NCI-H2029 treated with DMSO at 0.1 percent for 48 hours (cell line): ENCODE measurements around the gene TP73.

Experiments
- DNase-seq: peaks from one replicate; lab custom pipeline; 2025; lab: John Stamatoyannopoulos, UW

The TP73 gene

DNA sequence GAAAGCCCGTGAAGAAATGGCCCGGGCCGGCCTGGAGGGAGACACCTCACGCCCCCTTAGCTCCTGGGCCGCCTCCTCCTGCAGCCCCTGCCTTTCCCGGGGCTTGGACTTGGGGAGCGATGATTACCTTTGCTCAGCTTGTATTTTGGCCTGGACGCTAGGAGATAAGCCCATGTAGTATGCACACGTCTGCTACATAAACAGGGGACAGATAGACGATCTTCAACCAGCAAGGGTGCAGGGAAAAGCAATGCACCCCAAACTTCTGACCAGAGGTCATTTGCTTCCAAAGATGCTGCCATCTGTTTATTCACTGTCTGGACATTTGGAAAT lies 936 bp downstream of the TP73 start:
- DNase-seq = no peak

DNA sequence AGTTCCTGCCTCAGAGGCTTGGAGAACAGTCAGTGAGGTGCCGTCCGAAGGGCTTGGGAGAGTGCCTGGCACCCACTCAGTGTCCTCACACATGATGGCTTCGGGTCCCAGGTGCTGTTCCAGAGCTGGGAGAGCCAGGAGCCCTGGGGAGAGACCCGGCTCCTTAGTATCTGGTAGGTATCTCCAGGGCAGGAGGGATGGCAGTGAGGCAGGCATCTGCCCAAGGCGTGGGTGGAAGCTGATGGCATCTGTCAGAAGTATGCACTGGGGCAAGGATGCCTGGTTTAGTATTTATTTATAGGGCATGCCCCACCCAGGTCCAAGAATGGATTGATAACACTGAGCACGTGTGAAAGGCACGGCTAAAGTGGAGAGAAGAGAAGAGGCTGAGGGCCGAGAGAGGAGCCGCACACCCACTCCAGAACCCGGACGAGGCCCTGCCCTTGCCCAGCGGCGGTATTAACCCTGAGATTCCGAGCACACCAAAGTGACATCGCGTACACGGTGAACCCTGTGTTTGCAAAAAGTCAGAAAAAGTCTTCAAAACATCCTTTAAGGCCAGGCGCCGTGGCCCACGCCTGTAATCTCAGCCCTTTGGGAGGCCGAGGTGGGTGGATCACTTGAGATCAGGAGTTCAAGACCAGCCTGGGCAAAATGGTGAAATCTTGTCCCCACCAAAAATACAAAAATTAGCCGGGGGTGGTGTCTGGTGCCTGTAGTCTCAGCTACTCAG lies 2.4 kb downstream of the TP73 start:
- DNase-seq = no peak

DNA sequence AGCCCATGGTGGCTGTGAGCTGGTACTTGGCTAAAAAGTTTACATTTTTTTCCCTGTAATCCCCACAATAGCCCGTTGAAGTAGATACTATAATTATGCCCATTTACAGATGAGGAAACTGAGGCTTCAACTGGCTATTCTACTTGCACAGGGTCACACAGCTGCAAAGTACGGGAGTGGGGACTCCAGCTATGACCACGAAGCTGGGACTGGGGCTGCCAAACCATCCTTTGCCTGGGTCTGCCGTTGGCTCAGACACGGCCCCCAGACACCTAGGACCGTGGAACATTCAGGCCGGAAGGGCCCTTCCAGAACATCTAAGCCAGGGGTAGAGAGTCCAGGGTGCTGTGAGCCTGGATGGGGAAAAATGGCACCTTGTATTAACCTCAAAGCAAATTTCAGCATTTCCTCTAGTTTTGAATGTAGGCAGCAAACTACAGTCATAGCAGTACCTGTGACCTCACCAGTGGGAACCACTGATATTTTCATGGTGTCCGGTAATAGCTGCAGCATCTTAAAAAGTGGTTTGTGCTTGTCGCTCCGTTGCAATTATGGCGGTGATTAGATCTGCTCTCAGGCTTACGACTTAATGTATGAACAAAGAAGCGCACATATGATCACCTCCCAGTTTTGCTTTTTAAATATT lies 4.3 kb downstream of the TP73 start:
- DNase-seq = no peak

DNA sequence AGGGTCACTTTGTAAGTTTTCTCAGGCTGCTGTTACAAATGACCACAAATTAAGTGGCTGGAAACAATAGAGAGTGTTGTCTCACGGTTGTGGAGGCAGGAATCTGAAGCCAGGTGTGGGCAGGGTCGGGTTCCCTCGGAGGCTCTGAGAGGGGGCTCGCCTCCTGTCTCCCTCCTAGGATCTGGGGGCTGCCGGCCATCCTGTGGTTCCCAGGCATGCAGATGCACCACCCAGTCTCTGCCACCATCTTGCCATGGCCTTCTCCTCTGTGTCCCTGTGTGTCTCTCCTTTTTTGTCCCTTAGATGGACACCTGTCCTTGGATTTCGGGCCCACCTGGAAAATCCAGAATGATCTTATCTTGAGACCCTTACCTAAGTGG lies 4.8 kb downstream of the TP73 start:
- no peak for DNase-seq

DNA sequence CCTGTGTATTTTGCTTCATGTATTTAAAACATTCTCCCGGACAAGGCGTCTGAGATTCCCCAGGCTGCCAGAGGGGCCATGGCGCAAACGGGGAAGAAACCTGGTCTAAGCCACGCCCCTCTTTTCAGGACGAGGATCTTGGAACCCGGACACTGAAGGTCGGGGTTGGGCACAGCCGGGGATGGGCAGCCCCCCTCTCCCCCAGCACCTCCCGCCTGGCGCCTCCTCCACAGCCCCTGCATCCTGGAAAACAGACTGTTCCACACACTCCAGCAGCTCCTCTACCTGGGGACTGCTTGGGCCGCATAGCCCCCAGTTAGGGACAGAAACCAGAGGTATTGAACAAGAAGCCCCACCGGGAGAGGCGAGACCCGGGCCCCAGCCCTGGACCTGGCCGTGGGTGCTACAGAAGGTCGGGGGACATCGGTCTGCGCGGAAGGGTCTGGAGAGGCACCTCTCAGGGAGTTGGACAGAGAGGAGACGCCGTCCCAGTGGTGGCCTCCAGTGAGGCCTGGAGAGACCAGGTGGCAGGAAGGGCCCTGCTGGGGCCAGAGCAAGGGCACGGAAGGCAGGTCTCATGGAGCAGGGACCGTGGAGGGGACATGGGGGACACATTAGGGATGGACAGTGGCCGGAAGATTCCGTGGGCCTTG lies 5.4 kb downstream of the TP73 start:
- no peak for DNase-seq

- DNase-seq = no peak
These were observed 5.9 kb downstream of the TP73 start for GRCh38 chr1:3658231-3658615.

- no peak for DNase-seq
These were observed 6.8 kb downstream of the TP73 start for GRCh38 chr1:3659093-3659492.

- no peak for DNase-seq
These were observed 8.4 kb downstream of the TP73 start for GRCh38 chr1:3660704-3661103.

DNA sequence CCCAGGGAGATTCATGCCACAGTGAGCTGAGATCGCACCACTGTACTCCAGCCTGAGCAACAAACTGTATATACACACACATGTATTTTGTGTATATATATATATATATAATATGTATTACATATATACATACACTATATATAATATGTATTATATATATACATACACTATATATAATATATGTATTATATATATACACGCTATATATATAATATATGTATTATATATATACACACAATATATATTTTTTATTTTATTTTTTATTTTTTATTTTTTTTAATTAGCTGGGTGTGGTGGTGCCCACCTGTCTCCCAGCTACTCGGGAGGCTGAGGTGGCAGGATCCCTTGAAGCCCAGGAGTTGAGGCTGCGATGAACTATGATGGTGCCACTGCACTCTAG lies 9.3 kb downstream of the TP73 start:
- DNase-seq = no peak

DNA sequence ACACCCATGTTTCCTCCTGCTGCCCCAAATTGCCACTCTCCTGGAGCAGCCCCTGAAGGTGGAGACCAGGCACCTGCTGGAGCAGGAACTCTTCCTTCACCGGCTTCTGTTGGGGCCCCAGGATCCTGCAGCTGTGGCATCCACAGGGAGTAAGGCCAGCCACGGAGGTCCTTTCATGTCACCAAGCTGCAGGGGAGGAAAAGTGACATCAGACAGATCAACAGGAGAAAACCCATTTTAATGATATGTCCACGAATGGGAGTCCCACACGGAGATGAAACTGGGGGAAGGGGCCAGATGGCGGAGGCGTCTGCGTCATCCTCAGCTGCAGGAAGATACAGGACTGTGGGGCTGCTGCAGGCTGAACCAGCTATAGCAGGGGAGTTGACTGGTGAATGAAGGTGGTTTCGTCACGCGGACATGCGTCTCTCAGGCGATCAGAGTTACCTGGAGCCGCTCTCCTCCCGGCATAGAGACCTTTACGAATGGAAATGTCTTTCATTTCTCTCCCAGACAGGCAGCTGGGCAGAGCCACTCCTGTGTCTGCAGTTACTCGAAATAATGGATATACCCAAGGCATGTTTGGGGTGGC lies 9.9 kb downstream of the TP73 start:
- no peak for DNase-seq

DNA sequence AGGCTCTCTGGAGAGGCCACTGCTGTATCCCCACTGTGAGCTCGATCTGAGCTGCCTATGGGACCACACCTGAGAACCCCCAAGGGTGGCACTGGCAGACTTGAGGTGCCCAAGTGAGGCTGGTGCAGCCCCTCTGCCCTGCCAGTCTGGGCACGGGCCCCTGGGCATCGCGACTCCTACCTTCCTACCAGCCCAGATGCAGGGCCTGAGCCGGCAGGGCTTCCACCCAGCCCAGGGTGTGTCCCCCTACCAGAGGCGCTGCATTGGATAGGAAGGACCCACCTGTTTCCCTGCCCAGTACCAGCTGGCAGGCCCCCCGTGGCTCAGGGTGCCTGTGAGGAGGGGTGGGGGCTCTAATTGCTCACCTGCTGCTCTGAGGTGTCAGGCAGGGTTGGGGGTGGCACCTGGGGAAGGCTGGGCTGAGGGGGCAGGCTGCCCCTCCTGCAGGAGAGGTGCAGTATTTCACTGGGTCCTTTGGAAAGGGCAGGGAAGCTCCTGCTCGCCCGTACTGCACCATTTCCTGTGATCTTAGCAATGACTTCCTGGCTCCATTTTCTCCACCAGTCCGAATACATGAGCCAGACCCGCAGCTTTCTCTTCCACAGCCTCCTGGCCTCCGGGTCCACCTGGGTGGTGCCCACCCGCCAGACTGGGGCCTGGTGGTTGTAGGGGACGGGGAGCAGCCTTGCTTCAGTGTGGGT lies 11.8 kb downstream of the TP73 start:
- DNase-seq = no peak

GRCh38 chr1:3664700-3665375 lies 12.5 kb downstream of the TP73 start:
- no peak for DNase-seq

DNA sequence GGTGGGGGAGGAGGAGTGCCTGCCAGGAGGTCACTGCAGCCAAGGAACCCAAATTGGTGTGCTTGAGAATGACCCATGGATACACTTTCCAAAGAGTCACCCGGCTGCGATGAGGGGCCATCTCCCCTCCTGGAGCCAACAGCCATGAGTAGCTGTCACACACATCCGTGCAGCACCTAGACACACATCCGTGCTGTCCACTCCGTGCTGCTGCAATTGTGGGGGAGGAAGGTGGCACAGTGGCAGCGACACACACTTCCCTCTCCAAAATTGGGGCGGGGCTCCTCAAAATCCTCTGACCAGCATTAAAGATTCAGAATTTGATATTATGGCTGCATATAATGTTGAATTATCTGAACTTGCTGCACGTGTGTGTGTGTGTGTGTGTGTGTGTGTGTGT lies 15.8 kb downstream of the TP73 start:
- no peak for DNase-seq

- DNase-seq = no peak
These were observed 16.4 kb downstream of the TP73 start for GRCh38 chr1:3668585-3669300.

DNA sequence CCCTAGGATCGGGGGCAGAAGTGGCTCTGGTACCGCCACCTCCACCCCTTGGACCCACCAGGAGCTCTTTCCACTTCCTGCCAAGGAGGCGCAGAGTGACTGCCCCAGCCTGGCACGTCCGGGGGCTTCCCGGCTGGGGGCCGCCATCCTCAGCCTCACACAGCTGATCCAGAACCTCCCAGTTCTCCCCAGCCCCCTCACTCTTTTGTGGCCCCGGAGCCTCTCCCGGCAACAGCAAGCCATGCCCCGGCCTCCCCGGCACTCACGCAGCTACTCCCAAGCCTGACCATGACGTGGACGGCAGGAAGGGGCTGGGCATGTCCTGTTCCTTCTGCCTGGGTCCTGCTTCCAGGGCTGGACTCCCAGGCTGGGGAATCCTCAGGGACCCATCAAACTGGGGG lies 17.1 kb downstream of the TP73 start:
- no peak for DNase-seq

DNA sequence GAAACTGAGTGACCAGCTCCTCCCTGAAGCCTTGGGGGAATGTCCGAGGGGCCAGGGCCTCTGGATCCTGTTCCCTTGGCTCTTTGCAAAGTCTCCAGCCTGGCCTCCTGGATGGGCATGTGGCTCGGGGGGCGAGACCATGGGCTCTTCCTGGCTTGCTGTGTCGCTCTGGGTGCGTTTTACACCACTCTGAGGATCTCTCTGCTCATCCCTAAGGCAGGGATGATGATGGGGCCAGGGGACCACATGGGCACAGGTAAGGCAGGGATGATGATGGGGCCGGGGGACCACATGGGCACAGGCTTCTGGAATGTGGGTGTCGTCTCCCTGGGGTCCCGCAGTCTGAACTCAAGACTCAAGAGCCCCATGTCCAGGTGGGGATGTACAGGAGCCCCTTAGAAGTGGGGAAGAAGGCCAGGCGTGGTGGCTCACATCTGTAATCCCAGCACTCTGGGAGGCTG lies 17.7 kb downstream of the TP73 start:
- DNase-seq = no peak

DNA sequence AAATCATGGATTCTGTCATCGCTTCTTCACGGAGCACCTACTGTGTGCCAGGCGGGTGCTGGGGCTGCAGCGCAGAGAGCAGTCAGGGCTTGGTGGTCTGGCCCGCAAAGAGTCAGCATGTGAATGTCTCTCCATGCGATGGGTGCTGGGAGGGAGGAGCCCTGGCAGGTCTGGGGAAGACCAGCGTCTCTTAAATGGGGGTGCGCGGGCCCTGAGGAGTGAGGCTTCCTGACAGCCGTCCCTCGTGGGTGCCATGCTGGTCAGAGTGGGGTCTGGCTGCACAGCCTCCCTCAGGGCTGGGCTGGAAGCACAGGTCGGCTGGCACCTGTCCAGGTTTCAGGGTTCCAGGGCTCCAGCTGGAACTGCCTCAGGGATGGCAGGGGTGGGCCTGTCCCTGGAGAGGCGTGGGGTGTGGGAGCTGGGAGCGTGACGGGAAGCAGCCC lies 18.5 kb downstream of the TP73 start:
- DNase-seq = no peak

DNA sequence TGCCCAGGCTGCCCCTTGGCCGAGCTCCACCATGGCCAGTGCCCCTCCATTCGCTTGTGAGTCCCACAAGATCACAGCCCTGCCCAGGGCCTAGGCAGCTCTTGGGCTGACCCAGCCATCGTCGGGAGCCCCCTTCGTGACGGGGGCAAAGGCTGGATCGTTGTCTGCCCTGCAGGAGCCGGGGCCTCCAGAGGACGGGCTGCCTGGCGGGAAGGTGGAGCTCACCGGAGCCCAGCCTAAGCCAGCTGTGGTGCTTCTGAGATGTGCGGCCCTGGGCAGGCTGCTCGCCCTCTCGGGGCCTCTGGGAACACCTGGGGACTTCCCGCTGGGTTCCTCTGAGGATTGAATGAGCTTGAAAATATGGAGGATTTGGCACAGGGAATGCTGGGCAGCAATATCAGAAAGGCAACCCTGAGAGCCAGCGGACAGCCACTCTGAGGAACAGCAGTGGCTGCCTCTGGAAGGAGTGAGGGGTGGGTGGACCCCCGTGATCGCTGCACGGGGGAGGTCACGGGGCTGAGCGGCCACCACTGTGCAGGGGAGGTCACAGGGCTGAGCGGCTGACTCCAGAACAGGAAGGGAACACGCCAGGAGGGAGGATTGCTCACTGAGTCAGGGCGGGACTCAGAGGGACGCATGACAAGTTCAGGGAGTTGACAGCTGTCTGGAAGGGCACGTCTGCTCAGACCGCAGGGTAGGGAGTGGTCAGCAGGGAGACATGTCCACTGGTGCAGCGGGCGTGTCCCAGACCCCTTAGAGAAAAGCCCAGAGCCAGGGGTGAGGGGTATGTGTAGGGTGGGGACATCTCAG lies 19.3 kb downstream of the TP73 start:
- DNase-seq = no peak

DNA sequence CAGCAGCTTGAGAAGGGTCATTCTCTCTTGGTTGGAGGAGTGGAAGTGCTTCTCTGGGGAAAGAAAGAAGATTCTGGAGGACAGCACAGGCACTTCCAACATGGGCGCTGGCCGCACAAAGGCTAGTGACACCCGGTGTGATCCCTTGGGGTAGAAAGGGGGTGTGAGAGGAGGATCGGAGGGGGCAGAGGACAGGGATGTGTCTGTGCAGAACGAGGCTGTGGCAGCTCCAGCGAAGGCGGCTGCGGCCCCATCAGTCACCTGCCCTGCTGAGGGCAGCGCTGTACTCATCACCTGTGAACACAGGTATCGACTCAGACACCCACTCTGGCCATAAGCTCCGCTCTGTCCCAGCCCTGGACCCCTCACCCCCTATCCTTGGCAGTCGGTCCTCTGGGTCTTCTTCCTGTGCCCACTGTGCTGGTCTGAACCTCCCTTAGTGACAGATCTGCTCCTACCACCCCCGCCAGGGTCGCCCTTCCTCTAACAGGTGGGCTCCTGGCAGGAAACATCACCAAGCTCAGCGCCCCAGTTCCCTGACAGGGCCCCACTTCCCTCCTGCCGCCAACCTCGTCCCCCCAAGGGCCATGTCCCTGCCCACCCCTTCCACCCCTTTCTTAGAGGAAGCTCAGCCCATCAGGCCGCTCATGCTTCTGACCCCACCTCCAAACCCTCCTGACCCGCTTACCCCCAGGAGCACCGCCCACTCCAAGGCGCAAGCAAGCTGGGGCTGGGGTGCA lies 20.1 kb downstream of the TP73 start:
- no peak for DNase-seq

- no peak for DNase-seq
These were observed 20.6 kb downstream of the TP73 start for GRCh38 chr1:3672971-3673361.
